GM19025 (cell line): ENCODE measurements around the gene ZNF280C.
A peak's percentile ranks its signal among the peaks of the same experiment; 100 is the strongest.
"Not testable (repeated sequence)": the region's sequence is repeated elsewhere in the genome, so short reads cannot be mapped to it uniquely, and the experiment has no call there.

ENCODE experiments used
- ATAC-seq: cut with Tn5 transposase; IDR thresholded peaks from one replicate; pipeline ENCODE4 v1.9.1; 2021; ENCODE audit warnings: mild to moderate bottlenecking, low read depth, moderate library complexity; ENCODE audit not compliant: unreplicated experiment

Gene ZNF280C

DNA sequence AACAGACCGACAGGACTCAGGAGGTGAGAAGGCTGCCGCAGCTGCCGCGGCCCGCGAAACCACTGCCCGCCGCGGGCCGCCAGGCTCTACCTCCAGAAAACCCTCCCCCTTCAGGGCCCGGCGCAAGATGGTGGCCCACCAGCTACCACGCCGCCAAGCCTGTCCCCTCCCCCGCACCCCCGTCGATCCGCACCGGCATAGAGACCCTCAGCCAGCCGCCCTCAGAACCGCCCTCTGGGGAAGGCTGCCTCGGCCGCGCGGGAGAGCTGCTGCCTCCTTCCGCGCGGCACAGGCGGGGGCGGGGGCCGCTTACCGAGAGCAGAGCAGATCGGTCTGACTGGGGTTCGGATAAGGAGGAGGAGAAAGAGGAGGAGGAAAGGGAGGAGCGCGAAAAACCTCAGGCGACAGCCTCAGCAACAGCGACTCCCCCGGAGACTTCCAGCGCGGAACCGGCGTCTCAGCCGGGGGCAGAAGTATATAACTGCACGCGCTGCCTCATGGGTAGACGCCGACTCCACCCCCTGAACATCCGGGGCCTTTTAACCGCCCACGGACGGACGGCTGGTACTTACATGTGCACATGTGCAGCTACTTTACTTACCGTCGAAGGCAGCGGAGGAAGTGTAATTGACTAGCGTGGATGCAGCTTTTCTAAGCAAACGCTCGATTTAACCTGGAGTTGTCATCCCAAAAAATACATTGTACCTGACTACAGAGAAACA, at the start of gene ZNF280C:
TSS of gene ZNF280C (minus strand) at position 451 of the 722 bp plus-strand sequence. CDS start 8,450 bp downstream, outside the sequence.
- peak; percentile 92 for ATAC-seq

GRCh38 chrX:130304587-130305368, 36.1 kb upstream of the ZNF280C start:
- ATAC-seq, result no peak

GRCh38 chrX:130301977-130302376, 33.3 kb upstream of the ZNF280C start:
- no peak for ATAC-seq

DNA sequence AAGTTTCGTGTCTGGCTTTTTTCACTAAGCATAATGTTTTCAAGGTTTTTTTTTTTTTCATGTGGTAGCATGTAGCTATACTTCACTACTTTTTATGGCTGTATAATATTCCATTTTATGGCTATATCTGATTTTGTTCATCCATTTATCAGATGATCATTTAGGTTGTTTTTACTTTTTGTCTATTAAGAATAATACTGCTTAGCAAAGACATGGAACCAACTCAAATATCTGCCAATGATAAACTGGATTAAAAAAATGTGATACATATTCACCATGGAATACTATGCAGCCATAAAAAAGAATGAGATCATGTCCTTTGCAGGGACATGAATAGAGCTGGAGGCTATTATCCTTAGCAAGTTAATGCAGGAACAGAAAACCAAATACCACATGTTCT, 32.7 kb upstream of the ZNF280C start:
- ATAC-seq, result no peak

- no peak for ATAC-seq
These were observed 31.2 kb upstream of the ZNF280C start for GRCh38 chrX:130300010-130300282.

- no peak for ATAC-seq
These were observed 30.7 kb upstream of the ZNF280C start for GRCh38 chrX:130299279-130300009.

DNA sequence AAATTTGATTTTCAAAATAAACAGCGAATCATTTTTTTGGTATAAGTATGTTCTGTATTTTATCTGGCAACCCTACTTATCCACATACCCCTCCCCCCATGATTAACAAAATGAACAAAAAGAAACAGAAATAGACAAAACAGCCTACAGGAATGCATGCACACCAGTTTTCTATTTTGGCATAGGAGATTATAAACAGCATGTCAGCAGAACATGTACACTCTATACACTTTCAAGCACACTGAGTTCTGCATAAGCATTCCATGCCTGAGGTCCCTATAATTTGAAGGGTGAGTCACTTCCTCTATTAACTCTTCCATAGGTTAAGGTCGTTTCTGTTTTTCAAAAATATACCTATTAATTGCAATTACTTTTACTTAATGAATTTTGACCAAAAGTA, 28.0 kb upstream of the ZNF280C start:
- no peak for ATAC-seq

DNA sequence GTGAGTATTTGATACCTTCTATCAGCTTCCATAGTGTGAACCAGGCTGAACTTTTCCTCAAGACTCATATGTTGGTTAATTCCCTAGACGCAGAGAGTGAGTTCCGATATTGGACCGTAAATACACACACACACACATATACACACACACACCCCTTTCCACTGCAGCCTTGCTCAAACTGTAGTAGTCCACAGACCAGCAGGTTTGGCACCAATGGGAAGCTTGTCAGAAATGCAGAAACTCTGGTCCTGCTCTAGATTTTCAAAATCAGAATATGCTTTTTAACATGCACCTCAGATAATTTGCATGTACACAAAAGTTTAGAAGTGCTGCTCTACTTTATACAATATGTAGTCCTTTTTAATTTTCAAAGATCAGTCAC, 27.6 kb upstream of the ZNF280C start:
- ATAC-seq, result no peak

GRCh38 chrX:130295519-130296296, 27.0 kb upstream of the ZNF280C start:
- ATAC-seq, result no peak

DNA sequence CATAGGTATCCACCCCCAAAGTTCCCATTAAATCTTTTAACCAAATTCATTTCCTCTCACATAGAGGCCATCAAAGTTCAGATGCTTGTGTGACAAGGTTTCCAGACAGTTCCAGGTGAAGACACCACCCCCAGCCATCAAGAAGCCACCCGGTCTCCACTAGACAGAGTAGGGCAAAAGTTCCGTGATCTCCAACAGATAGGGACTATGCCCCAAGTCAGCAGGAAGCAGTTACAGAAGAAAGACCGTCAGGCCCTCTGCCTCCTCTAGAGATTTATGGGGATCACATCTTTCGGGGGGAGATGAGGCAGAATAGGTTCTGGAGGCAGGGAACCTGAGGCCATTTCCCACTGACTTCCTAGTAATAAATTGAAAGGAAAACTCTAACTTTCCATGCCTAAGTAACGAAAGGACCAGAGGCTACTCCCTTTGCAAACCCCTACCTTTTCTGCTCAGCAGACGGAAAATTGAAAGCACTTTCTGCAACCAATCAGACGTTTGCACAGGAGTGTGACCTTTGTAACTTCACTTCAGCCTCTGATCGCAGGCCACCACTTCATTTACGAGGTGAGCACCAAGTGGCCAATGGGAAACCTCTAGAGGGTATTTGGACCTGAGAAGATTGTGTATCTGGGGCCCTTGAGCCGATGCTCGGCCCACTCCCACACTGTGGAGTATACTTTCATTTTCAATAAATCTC, 18.5 kb upstream of the ZNF280C start:
- ATAC-seq, result no peak

GRCh38 chrX:130285710-130286109, 17.0 kb upstream of the ZNF280C start:
- no peak for ATAC-seq

GRCh38 chrX:130285069-130285620, 16.4 kb upstream of the ZNF280C start:
- no peak for ATAC-seq

GRCh38 chrX:130282151-130282550, 13.5 kb upstream of the ZNF280C start:
- ATAC-seq, result no peak

GRCh38 chrX:130280901-130281300, 12.2 kb upstream of the ZNF280C start:
- ATAC-seq, result no peak

DNA sequence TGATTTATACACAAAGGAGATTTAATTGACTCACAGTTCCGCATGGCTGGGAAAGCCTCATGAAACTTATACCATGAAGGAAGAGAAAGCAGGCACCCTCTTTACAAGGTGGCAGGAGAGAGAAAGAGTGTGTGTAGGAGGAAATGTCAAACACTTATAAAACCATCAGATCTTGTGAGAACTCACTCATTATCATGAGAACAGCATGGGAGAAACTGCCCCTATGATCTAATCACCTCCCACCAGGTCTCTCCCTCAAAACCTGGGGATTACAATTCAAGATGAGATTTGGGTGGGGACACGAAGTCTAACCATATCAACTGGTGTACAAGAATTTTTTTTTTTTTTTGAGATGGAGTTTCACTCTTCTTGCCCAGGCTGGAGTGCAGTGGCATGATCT, 3.6 kb upstream of the ZNF280C start:
- ATAC-seq, result not testable (repeated sequence)

DNA sequence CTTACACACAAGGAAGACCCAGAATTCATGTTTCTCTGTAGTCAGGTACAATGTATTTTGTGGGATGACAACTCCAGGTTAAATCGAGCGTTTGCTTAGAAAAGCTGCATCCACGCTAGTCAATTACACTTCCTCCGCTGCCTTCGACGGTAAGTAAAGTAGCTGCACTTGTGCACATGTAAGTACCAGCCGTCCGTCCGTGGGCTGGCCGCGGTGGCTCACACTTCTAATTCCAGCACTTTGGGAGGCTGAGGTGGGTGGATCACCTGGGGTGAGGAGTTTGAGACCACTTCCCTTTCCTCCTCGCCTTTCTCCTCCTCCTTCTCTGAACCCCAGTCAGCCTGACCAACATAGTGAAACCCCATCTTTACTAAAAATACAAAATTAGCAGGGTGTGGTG, 692 bp upstream of the ZNF280C start:
- ATAC-seq, result not testable (repeated sequence)

DNA sequence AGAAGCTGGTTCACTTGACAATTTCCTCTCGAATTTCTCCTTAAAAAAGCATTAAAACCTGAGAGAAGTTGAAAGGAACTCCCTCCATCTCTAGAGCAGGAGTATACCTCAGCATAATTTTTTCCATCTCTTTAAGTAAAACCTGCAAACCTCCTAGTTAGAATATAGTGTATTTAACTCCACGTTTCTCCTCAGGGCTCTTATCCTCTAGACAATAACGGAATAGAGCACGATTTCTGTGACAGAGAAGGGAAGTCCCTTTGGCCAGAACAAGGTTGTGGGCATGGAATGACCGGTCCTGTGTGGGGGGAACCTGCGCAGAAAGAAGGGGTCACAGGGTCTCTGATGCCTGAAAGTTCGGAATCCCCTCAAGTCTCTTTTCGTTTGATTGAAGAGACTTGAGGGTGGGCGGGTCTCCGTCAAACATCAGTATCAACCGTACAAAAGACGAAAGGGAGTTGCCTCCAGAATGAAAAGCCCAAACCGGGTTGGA, 697 bp downstream of the ZNF280C start:
- peak; percentile 4 for ATAC-seq

GRCh38 chrX:130264573-130264972, 4.1 kb downstream of the ZNF280C start:
- ATAC-seq, result no peak

DNA sequence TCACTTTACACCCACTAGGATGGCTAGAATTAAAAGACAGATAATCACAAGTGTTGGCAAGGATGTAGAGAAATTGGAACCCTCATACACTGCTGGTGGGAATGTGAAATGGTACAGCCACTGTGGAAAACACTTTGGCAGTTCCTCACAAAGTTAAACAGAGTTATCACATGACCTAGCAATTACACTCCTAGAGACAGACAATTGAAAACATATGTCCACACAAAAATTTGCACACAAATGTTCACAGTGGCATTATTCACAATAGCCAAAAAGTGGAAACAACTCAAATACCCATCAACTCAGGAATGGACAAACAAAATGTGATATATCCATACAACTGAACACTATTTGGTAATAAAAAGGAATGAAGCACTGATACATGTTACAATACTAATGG, 5.7 kb downstream of the ZNF280C start:
- no peak for ATAC-seq

DNA sequence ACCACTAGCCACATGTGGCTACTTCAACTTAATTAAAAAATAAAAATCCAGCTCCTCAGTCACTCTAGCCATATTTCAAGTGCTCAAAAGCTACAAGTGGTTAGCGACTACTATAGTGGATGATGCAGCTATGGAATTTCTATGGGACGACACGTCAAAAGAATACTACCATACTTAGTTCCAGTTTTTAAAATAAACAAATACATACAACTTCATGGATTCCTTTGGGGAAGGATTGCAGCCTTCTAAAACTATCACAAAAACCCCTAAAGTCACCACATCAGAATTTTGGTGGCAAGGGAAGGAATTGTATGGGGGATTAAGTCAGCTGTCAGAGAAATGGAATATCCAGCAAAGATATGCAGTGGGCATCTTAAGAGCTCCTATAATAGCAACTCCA, 6.5 kb downstream of the ZNF280C start:
- no peak for ATAC-seq
